Neuronal stem cell (in vitro differentiated cells): ENCODE results near the gene SRI. TPM values are rescaled to one million over a fixed set of nuclear protein-coding genes. Genes with fewer than 3 reads are reported as not detected.

ENCODE experiments used
- DNase-seq: peaks from one replicate; pipeline ENCODE4 v3.0.0-alpha.2; 2013; ENCODE audit warnings: low spot score
- H2AFZ ChIP-seq: one replicate; pipeline ENCODE4 v1.6.1; 2013; ENCODE audit warnings: mild to moderate bottlenecking, low read length, inconsistent platforms
- H2AK5ac ChIP-seq: 2 replicates; pipeline ENCODE4 v1.6.1; 2013; ENCODE audit warnings: low read depth, mild to moderate bottlenecking, inconsistent platforms, low read length, moderate library complexity, mixed read lengths
- H2BK120ac ChIP-seq: 2 replicates; pipeline ENCODE4 v1.6.1; 2013; ENCODE audit warnings: low read depth, mild to moderate bottlenecking, inconsistent platforms, low read length, moderate library complexity, mixed read lengths
- H2BK12ac ChIP-seq: one replicate; pipeline ENCODE4 v1.6.1; 2013; ENCODE audit warnings: low read length, inconsistent platforms
- H2BK15ac ChIP-seq: 2 replicates; pipeline ENCODE4 v1.6.1; 2013; ENCODE audit warnings: mild to moderate bottlenecking, low read length, inconsistent platforms, mixed read lengths
- H2BK5ac ChIP-seq: one replicate; pipeline ENCODE4 v1.6.1; 2013; ENCODE audit warnings: inconsistent platforms, mild to moderate bottlenecking, low read length, moderate library complexity
- H3K14ac ChIP-seq: one replicate; pipeline ENCODE4 v1.6.1; 2013; ENCODE audit warnings: low read length, inconsistent platforms
- H3K18ac ChIP-seq: 2 replicates; pipeline ENCODE4 v1.6.1; 2013; ENCODE audit warnings: low read length, inconsistent platforms
- H3K23ac ChIP-seq: 2 replicates; pipeline ENCODE4 v1.6.1; 2013; ENCODE audit warnings: low read depth, mild to moderate bottlenecking, mixed read lengths, low read length, inconsistent platforms; ENCODE audit not compliant: poor library complexity
- H3K27ac ChIP-seq: replicated peaks from 3 replicates; pipeline ENCODE4 v1.5.1; 2013; ENCODE audit warnings: low read length, inconsistent platforms
- H3K27me3 ChIP-seq, 3 experiments: 2 replicates each; pipeline ENCODE4 v1.6.1; 2013; ENCODE audit warnings: low read length in 3 of 3, mild to moderate bottlenecking in 2 of 3, inconsistent platforms in 1 of 3, low read depth in 1 of 3, mixed read lengths in 1 of 3, moderate library complexity in 1 of 3; ENCODE audit not compliant: control insufficient read depth in 3 of 3, insufficient read depth in 3 of 3
- H3K36me3 ChIP-seq, 2 donors: replicated peaks in 1 of 2; 2 replicates each; pipeline ENCODE4 v1.6.1; 2013; ENCODE audit warnings: low read length in 2 of 2; ENCODE audit not compliant: control insufficient read depth in 2 of 2, insufficient read depth in 2 of 2
- H3K4ac ChIP-seq: 2 replicates; pipeline ENCODE4 v1.6.1; 2013; ENCODE audit warnings: inconsistent platforms, mild to moderate bottlenecking, low read length, moderate library complexity
- H3K4me1 ChIP-seq, 2 donors: 1 replicate in 1 of 2; 2 replicates in 1 of 2; pipeline ENCODE4 v1.6.1; 2013; ENCODE audit warnings: low read length in 2 of 2, low read depth in 1 of 2; ENCODE audit not compliant: control insufficient read depth in 2 of 2, insufficient read depth in 1 of 2
- H3K4me2 ChIP-seq: one replicate; pipeline ENCODE4 v1.6.1; 2013; ENCODE audit warnings: mild to moderate bottlenecking, low read length, inconsistent platforms; ENCODE audit not compliant: insufficient read depth, poor library complexity, severe bottlenecking
- H3K4me3 ChIP-seq, 2 donors: 2 replicates each; pipeline ENCODE4 v1.5.1; 2013; ENCODE audit warnings: low read length in 2 of 2, mild to moderate bottlenecking in 2 of 2, inconsistent platforms in 1 of 2, moderate library complexity in 1 of 2
- H3K79me1 ChIP-seq: one replicate; pipeline ENCODE4 v1.6.1; 2013; ENCODE audit warnings: low read depth, mild to moderate bottlenecking, inconsistent platforms, low read length, moderate library complexity
- H3K9ac ChIP-seq: one replicate; pipeline ENCODE4 v1.6.1; 2013; ENCODE audit warnings: mild to moderate bottlenecking, low read depth, low read length, inconsistent platforms; ENCODE audit not compliant: poor library complexity
- H3K9me3 ChIP-seq, 2 donors: replicated peaks in 1 of 2; 2 replicates each; pipeline versions ENCODE3 to v1.6.1; 2013; ENCODE audit warnings: low read length in 2 of 2, mild to moderate bottlenecking in 2 of 2, inconsistent platforms in 1 of 2, low read depth in 1 of 2, mixed read lengths in 1 of 2, moderate library complexity in 1 of 2; ENCODE audit not compliant: control insufficient read depth in 2 of 2, insufficient read depth in 1 of 2
- H4K8ac ChIP-seq: one replicate; pipeline ENCODE4 v1.6.1; 2013; ENCODE audit warnings: low read depth, mild to moderate bottlenecking, inconsistent platforms, low read length, moderate library complexity
- H4K91ac ChIP-seq: one replicate; pipeline ENCODE4 v1.6.1; 2013; ENCODE audit warnings: low read length, low read depth, mild to moderate bottlenecking, inconsistent platforms; ENCODE audit not compliant: poor library complexity
- WGBS, 2 donors: extraction: QIAGEN DNeasy Blood & Tissue Kit; methylation state at CpG; one replicate each; pipeline ENCODE4 v1.1.7; 2013; ENCODE audit warnings: missing lambda C conversion rate in 2 of 2, mixed read lengths in 1 of 2; ENCODE audit not compliant: insufficient read length in 2 of 2, insufficient replicate concordance in 1 of 2; ENCODE audit errors: extremely low coverage in 2 of 2; 5-methylcytosine and 5-hydroxymethylcytosine counted together
- polyA plus RNA-seq, 2 experiments: library from polyadenylated mRNA; stranded (reverse); fragments of 200-250 nt; gene quantifications; one replicate each; pipeline ENCODE4 v1.2.3, GENCODE V29; 2013

Gene SRI
- polyA plus RNA-seq (2013, experiment 1 of 2): 131 TPM
- 122 TPM for polyA plus RNA-seq (2013, experiment 2 of 2)

- peak within 1 kb of the TSS; percentile 19 for H2AK5ac ChIP-seq
- H2BK12ac ChIP-seq: no peak within 1 kb of the TSS
- no peak within 1 kb of the TSS for H3K4ac ChIP-seq
- H3K23ac ChIP-seq: peak within 1 kb of the TSS; percentile 94
- peak within 1 kb of the TSS; percentile 72 for H3K4me2 ChIP-seq
- H3K27me3 ChIP-seq: no peaks in the 10 kb centered on the region
- peak within 1 kb of the TSS; percentile 99 for H3K18ac ChIP-seq
- peak within 1 kb of the TSS; percentile 64 for H2BK120ac ChIP-seq
- no peak within 1 kb of the TSS for H4K91ac ChIP-seq
- WGBS, 2 donors: no CpG with 5 or more reads among the region's 75 CpGs
- H3K79me1 ChIP-seq: peaks cover 3% of the 10 kb centered on the region
- H2BK15ac ChIP-seq: no peak within 1 kb of the TSS
- peak within 1 kb of the TSS; percentile 85 for H2BK5ac ChIP-seq
- H3K4me1 ChIP-seq: peaks cover 3 to 15% of the 10 kb centered on the region in 2 donors
- H2AFZ ChIP-seq: peak within 1 kb of the TSS; percentile 95
- peak within 1 kb of the TSS; percentile 91 for H3K9ac ChIP-seq
- H4K8ac ChIP-seq: peak within 1 kb of the TSS; percentile 25
- peak within 1 kb of the TSS; percentile 84 to 99 for H3K4me3 ChIP-seq
- no peaks in the 10 kb centered on the region for H3K9me3 ChIP-seq
- peaks cover 4 to 29% of the 10 kb centered on the region in 2 donors for H3K36me3 ChIP-seq
- no peak within 1 kb of the TSS for H3K14ac ChIP-seq
- DNase-seq: peak; percentile 88
- H3K27ac ChIP-seq: peak within 1 kb of the TSS; percentile 65
Measured at GRCh38 chr7:88219781-88220747, at the start of gene SRI. TSS of gene SRI (minus strand) at chr7:88220038. CDS start at chr7:88220026, 12 bp downstream.

DNA sequence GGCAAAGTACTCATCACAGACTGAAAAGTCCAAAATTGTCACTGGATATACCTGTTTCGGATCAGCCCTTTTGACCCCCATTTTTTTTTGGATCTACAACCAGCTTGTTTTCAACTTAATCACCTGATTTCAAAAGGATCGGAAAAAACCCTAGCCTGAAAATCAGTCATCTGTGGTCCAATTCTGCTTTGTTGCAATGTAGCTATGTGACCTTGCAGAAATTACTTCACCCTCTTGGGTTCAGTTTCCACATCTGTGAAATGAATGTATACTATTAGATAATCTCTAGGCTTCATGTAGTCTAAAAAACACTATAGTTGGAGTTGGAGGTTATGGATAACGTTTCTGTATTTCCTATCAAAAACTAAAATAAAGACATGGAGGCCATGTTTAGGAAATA, 49.7 kb upstream of the SRI start:
- H3K18ac ChIP-seq: no peak overlapping the region

DNA sequence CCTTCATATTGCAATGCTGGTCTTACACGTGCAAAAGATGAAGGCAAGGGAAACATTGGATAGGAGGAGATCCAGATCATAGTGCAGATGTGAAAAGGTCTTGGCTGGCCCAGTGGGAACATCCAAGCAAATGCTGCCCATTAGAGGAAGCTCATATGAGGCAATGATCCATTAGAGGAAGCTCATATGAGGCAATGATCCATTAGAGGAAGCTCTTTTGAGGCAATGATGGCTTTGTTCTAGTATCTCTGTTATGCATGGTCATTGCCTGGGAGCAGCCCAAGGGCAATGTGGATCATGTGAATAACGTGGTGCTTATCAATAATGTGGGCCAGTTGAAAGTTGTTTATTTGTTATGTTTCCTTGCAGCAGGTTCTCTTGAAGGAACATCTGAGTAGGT, 49.0 kb upstream of the SRI start:
- H3K4me3 ChIP-seq: peak overlapping the region in 1 of 2 donors; percentile 25
- H3K4ac ChIP-seq: no peak overlapping the region
- no peak overlapping the region for H3K14ac ChIP-seq
- H2BK5ac ChIP-seq: no peak overlapping the region
- H3K4me1 ChIP-seq: no peaks in the 10 kb centered on the region
- no peak overlapping the region for H3K27ac ChIP-seq
- H3K18ac ChIP-seq: no peak overlapping the region
- H3K9me3 ChIP-seq: no peaks in the 10 kb centered on the region
- no peak overlapping the region for H4K8ac ChIP-seq
- H3K9ac ChIP-seq: no peak overlapping the region
- H4K91ac ChIP-seq: no peak overlapping the region
- no peak for DNase-seq
- no peak overlapping the region for H3K4me2 ChIP-seq
- H3K36me3 ChIP-seq: no peaks in the 10 kb centered on the region
- H2AK5ac ChIP-seq: no peak overlapping the region
- H3K23ac ChIP-seq: no peak overlapping the region
- H3K27me3 ChIP-seq: no peaks in the 10 kb centered on the region
- WGBS, 2 donors: no CpG with 5 or more reads among the region's 2 CpGs
- H2BK12ac ChIP-seq: no peak overlapping the region
- no peak overlapping the region for H2AFZ ChIP-seq
- no peak overlapping the region for H2BK15ac ChIP-seq
- no peak overlapping the region for H2BK120ac ChIP-seq
- no peaks in the 10 kb centered on the region for H3K79me1 ChIP-seq

More for the DNA sequence above, 49.7 kb upstream of the SRI start:
- Histone ChIP-seq H3K9ac (no peak overlapping the region), H3K4me3 (no peak overlapping the region), H3K79me1 (no peaks in the 10 kb centered on the region), H2BK120ac (no peak overlapping the region), H3K4me2 (no peak overlapping the region), H3K14ac (no peak overlapping the region), H2BK5ac (no peak overlapping the region), H3K23ac (no peak overlapping the region), H3K4me1 (no peaks in the 10 kb centered on the region), H2AFZ (no peak overlapping the region), H2BK12ac (no peak overlapping the region), H2AK5ac (no peak overlapping the region), H3K27ac (no peak overlapping the region), H4K91ac (no peak overlapping the region), H3K27me3 (no peaks in the 10 kb centered on the region), H3K36me3 (no peaks in the 10 kb centered on the region), H2BK15ac (no peak overlapping the region), H3K4ac (no peak overlapping the region), H4K8ac (no peak overlapping the region), H3K9me3 (no peaks in the 10 kb centered on the region)
- DNase-seq: no peak
- WGBS, 2 donors: no CpG with 5 or more reads among the region's 3 CpGs

GRCh38 chr7:88268051-88268450, 48.2 kb upstream of the SRI start:
- no peaks in the 10 kb centered on the region for H3K36me3 ChIP-seq
- H3K4me2 ChIP-seq: no peak overlapping the region
- no peaks in the 10 kb centered on the region for H3K9me3 ChIP-seq
- no peak overlapping the region for H2BK15ac ChIP-seq
- no peak overlapping the region for H3K9ac ChIP-seq
- no peak for DNase-seq
- H3K27me3 ChIP-seq: no peaks in the 10 kb centered on the region
- H3K4me1 ChIP-seq: no peaks in the 10 kb centered on the region
- no peak overlapping the region for H3K4me3 ChIP-seq
- no peak overlapping the region for H2AFZ ChIP-seq
- no peak overlapping the region for H4K8ac ChIP-seq
- H4K91ac ChIP-seq: no peak overlapping the region
- H3K4ac ChIP-seq: no peak overlapping the region
- no peak overlapping the region for H2BK5ac ChIP-seq
- no peaks in the 10 kb centered on the region for H3K79me1 ChIP-seq
- no peak overlapping the region for H2BK120ac ChIP-seq
- H3K27ac ChIP-seq: no peak overlapping the region
- H3K23ac ChIP-seq: no peak overlapping the region
- H3K18ac ChIP-seq: no peak overlapping the region
- no peak overlapping the region for H2AK5ac ChIP-seq
- no peak overlapping the region for H3K14ac ChIP-seq
- no peak overlapping the region for H2BK12ac ChIP-seq
- no CpG with 5 or more reads among the region's 2 CpGs for WGBS, 2 donors
